Measurements from ENCODE around the gene MAN1A1. TPM values are rescaled to one million over a fixed set of nuclear protein-coding genes. Genes with fewer than 3 reads are reported as not detected.

Gene MAN1A1
- total and polyA plus RNA-seq, 2 of the 4 experiments (the other 2 are of a cell fraction), result 5.9 to 6.4 TPM

GRCh38 chr6:119132261-119132981, 217.1 kb downstream of the MAN1A1 start:
- ATAC-seq (ENCODE audit: low read depth) (no peak), DNase-seq (no peak)
- Histone ChIP-seq H2BK5ac (ENCODE audit: low read depth, low read length, poor library complexity, severe bottlenecking) (no peak overlapping the region), H4K91ac (ENCODE audit: insufficient read depth, low read depth, low read length) (no peak overlapping the region), H2AK9ac (replicated peaks; ENCODE audit: low read depth, low read length, poor library complexity) (no peak overlapping the region), H3K9me1 (ENCODE audit: insufficient read depth, low read length) (no peaks in the 10 kb centered on the region), H3K4ac (ENCODE audit: low read depth, low read length) (no peak overlapping the region), H4K5ac (ENCODE audit: low read depth, low read length) (no peak overlapping the region), H3K18ac (ENCODE audit: low read depth, low read length) (no peak overlapping the region), H3K36me3 (ENCODE audit: control insufficient read depth, insufficient read depth, low read length) (no peaks in the 10 kb centered on the region), H3K23ac (ENCODE audit: low read depth, low read length) (no peak overlapping the region), H3K56ac (ENCODE audit: extremely low read depth, insufficient read depth, low read length) (no peak overlapping the region), H2AFZ (replicated peaks; ENCODE audit: low read length, poor library complexity) (no peak overlapping the region), H2BK15ac (ENCODE audit: low read depth, low read length) (no peak overlapping the region), H3K4me1 (ENCODE audit: control insufficient read depth, insufficient read depth, low read length) (peaks cover 3% of the 10 kb centered on the region; the same call in 1 of the 2 replicates), H2BK20ac (ENCODE audit: low read depth, low read length) (no peak overlapping the region), H3K4me2 (ENCODE audit: low read depth, low read length) (no peak overlapping the region), H2BK120ac (ENCODE audit: low read depth, low read length) (no peak overlapping the region), H4K8ac (ENCODE audit: low read depth in 2 of 2, low read length in 2 of 2) (no peak overlapping the region), H3K9ac (ENCODE audit: low read depth, low read length) (no peak overlapping the region), H2AK5ac (ENCODE audit: low read depth, low read length) (no peak overlapping the region), H3K4me3 (ENCODE audit: insufficient read depth, low read depth, low read length) (no peak overlapping the region), H3K27ac (ENCODE audit: insufficient read depth, low read length) (no peak overlapping the region), H4K20me1 (ENCODE audit: insufficient read depth, low read length) (no peaks in the 10 kb centered on the region), H3K27me3 (ENCODE audit: control insufficient read depth, insufficient read depth, low read length) (peaks cover 2% of the 10 kb centered on the region; the same call in 1 of the 2 replicates), H3K14ac (replicated peaks; ENCODE audit: low read depth, low read length) (no peak overlapping the region), H3K79me1 (ENCODE audit: low read depth in 1 of 2, low read length in 2 of 2) (no peaks in the 10 kb centered on the region), H3K9me3 (ENCODE audit: control insufficient read depth, insufficient read depth, low read length) (no peaks in the 10 kb centered on the region)
- no TSS peak for BruUV-seq (replicated peaks)
- TF ChIP-seq SMC3 (IDR thresholded peaks at IDR 0.05; ENCODE audit: low read depth, low read length) (no peak), RAD21 (IDR thresholded peaks at IDR 0.05; ENCODE audit: low read length) (no peak), RCOR1 (IDR thresholded peaks at IDR 0.05; ENCODE audit: insufficient replicate concordance, low read length) (no peak), USF2 (IDR thresholded peaks at IDR 0.05; ENCODE audit: low read depth, low read length) (no peak), MAFK (IDR thresholded peaks at IDR 0.05; ENCODE audit: low read depth, low read length) (no peak), CTCF (conservative IDR thresholded peaks at IDR 0.05; ENCODE audit: low read depth, low read length) (no peak), NFE2L2 (IDR thresholded peaks at IDR 0.05; ENCODE audit: low read depth, low read length) (no peak), FOS (IDR thresholded peaks at IDR 0.05; ENCODE audit: low read depth, low read length) (no peak), CEBPB (IDR thresholded peaks at IDR 0.05; ENCODE audit: low read depth, low read length) (no peak), BHLHE40 (IDR thresholded peaks at IDR 0.05; ENCODE audit: low read depth, low read length) (no peak), RFX5 (IDR thresholded peaks at IDR 0.05; ENCODE audit: low read depth, low read length) (no peak)
- intact Hi-C loops (cut with micrococcal nuclease) (loop anchor here (5.0 kb wide), 1 partner anchor 315 kb away; no protein-coding TSS in a partner anchor), in situ Hi-C loops (cut with MboI; ENCODE audit: low sequenced_read_pairs) (no loop called here), dilution Hi-C loops (cut with HindIII; ENCODE audit: low sequenced_read_pairs, unreplicated experiment) (no loop called here)
- CTCF ChIA-PET, result no interaction called here
- POLR2A ChIA-PET (ENCODE audit: unreplicated experiment), result interaction anchor here (0.6 kb wide), 1 partner anchor 218 kb away, joined by 3 read pairs; no protein-coding TSS in a partner anchor
- no CpG with 5 or more reads among the region's 6 CpGs for WGBS, 2 experiments (ENCODE audit: extremely low coverage in 2 of 2, insufficient read length in 1 of 2)
